HG03280 (cell line): ENCODE results near the gene TXLNB.
A peak's percentile ranks its signal among the peaks of the same experiment; 100 is the strongest.

Experiments used
- ATAC-seq: cut with Tn5 transposase; IDR thresholded peaks from one replicate; pipeline ENCODE4 v1.9.1; 2021; ENCODE audit warnings: mild to moderate bottlenecking, moderate library complexity; ENCODE audit not compliant: unreplicated experiment

Gene TXLNB

GRCh38 chr6:139275279-139276055 is 16.3 kb downstream of the TXLNB start:
- no peak for ATAC-seq

GRCh38 chr6:139271056-139271455 is 20.7 kb downstream of the TXLNB start:
- ATAC-seq: peak; percentile 69

GRCh38 chr6:139270249-139270648 is 21.5 kb downstream of the TXLNB start:
- ATAC-seq: no peak

- no peak for ATAC-seq
These were observed 26.1 kb downstream of the TXLNB start for GRCh38 chr6:139265512-139266190.

GRCh38 chr6:139262519-139263300 is 29.1 kb downstream of the TXLNB start:
- peak; percentile 84 for ATAC-seq

DNA sequence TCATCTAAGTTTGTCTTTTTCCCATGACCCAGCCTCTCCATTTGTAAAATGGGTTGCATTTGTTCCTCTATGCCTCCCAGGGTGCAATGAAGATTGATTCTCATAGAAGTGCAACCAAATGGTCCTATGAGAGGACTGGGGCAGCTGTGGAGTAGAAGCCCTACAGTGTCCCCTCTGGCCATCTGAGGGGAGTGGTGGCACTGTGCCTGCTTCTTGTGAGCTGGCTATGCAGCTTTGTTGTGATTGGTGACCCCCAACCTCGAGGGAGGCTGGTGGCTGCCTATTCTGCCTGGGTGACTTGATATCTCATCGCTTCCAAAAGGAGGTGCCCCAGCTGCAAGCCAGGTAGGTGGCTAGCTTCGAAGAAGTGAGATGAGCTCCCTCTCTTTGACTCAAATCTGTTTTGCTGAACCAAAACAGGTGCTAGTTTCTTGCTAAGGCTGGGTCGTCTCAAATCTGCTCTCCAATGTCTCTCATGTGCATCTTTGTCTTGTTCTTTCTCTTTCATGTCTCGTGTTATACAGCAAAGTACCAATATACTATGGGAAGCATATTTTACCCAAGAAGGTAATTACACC is 33.9 kb downstream of the TXLNB start:
- peak; percentile 59 for ATAC-seq

GRCh38 chr6:139257291-139257690 is 34.5 kb downstream of the TXLNB start:
- no peak for ATAC-seq

DNA sequence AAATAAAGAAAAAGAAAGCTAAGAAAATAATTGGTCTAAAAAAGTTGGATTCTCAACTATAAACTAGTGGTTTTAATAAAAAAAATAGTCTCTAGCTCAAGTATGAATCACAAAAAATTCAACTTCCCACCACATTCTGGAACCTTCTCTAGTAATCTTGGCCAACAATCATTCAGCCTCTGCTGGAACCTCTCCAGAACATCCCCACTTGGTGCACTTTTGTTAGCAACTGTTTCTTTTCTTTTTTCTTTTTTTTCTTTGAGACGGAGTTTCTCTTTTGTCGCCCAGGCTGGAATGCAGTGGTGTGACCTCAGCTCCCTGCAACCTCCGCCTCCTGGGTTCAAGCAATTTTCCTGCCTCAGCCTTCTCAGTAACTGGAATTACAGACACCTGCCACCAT is 35.7 kb downstream of the TXLNB start:
- ATAC-seq: no peak

GRCh38 chr6:139254196-139254595 is 37.6 kb downstream of the TXLNB start:
- ATAC-seq: no peak

- no peak for ATAC-seq
These were observed 38.1 kb downstream of the TXLNB start for GRCh38 chr6:139253656-139254055.

GRCh38 chr6:139251691-139252390 is 40.0 kb downstream of the TXLNB start:
- no peak for ATAC-seq

GRCh38 chr6:139251045-139251690 is 40.6 kb downstream of the TXLNB start:
- ATAC-seq: peak; percentile 36

DNA sequence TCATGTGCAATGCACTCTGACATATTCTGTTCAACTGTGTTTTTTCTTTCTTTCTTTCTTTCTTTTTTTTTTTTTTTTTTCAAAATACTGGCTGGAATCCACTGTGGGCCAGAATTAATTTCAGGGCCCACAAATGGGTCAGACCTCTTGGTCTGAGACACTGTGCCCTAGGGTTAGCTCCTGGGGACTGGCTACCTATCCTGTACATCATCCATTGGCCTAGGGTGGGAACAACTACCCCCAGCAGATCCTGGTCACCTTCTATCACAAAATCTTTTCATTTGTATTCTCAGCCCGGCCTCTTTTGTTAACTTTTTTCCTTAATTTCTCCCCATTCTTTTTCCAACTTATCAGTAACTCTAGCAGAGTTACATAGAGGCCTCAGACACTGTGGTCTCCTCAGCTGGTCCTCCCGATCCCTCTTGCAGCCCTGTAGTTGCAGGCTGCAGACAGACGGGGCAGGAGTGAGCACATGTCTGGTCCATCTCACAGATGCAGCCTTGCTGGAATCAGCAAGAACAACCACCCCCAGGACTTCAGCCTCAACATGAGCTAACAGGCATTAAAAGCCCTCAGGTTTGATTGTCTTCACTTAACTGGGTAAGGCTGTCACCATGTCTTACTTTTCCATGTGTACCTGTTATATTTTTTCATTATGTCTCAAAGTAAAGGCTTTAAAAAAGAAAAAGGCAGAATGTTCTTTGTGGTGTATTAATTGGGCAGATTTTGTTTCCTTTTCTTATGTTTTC is 41.3 kb downstream of the TXLNB start:
- ATAC-seq: peak; percentile 94

DNA sequence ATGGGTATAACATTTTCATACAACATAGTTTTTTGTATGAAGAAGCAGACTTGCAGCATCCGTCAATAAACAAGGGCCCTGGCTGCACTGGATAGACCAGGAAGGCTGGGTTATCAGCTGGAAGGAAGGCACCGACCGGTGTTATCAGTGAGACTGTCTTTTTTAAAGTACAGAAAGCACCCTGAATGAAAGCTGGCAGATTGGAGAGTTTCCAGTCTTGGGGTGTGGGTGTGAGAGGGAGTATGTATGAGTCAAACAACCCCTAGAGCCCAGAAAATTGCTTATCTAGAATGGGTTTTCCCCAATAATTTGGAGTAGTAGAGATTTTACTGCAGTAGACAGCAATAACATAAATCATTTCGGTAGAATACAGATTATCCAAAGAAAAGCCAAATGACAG is 42.4 kb downstream of the TXLNB start:
- ATAC-seq: no peak

- no peak for ATAC-seq
These were observed 42.9 kb downstream of the TXLNB start for GRCh38 chr6:139248911-139249310.

DNA sequence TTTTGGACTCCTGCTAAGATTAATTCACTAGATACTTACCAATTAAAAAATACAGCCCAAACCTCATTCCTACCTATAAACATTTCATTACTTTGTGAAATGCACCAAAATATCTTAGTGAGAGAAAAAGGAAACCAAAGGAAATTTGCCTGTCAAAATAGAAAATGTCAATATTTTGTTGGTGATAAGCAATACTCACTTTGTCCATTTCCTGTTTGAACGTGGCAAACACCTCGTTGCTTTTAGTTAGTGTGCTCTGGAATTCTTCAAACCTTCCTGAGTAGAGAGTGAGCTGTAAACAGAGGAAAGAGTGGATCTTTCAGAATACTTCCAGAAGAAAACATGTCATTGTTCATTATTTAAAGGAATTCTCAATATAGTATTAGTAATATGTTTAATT is 44.2 kb downstream of the TXLNB start:
- no peak for ATAC-seq

- ATAC-seq: no peak
These were observed 48.3 kb downstream of the TXLNB start for GRCh38 chr6:139243536-139243935.

GRCh38 chr6:139242457-139243240 is 49.1 kb downstream of the TXLNB start:
- ATAC-seq: no peak
